ENCODE results near the gene NTMT2.

NTMT2 gene

GRCh38 chr1:170162459-170163246 is 16.9 kb downstream of the NTMT2 start:
- ChIA-PET POLR2A (no interaction called here), CTCF (interaction anchor here (0.7 kb wide), 2 partner anchors 15 to 179 kb away, joined by 3 read pairs; no protein-coding TSS in a partner anchor)
- TF ChIP-seq, protein P1, sequence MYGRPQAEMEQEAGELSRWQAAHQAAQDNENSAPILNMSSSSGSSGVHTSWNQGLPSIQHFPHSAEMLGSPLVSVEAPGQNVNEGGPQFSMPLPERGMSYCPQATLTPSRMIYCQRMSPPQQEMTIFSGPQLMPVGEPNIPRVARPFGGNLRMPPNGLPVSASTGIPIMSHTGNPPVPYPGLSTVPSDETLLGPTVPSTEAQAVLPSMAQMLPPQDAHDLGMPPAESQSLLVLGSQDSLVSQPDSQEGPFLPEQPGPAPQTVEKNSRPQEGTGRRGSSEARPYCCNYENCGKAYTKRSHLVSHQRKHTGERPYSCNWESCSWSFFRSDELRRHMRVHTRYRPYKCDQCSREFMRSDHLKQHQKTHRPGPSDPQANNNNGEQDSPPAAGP (tag by site-specific recombination; IDR thresholded peaks at IDR 0.05) = no peak
- TF ChIP-seq GLI4 (tag by site-specific recombination; IDR thresholded peaks at IDR 0.05) (no peak), ZNF175 (tag by site-specific recombination; IDR thresholded peaks at IDR 0.05) (no peak), ZBTB21 (tag by site-specific recombination; IDR thresholded peaks at IDR 0.05) (no peak), ZNF354C (tag by site-specific recombination; IDR thresholded peaks at IDR 0.05; ENCODE audit: borderline replicate concordance, low read depth) (no peak), IKZF3 (tag by site-specific recombination; IDR thresholded peaks at IDR 0.05) (no peak), ZNF571 (tag by site-specific recombination; IDR thresholded peaks at IDR 0.05) (no peak)
- TF ChIP-seq, protein P2, sequence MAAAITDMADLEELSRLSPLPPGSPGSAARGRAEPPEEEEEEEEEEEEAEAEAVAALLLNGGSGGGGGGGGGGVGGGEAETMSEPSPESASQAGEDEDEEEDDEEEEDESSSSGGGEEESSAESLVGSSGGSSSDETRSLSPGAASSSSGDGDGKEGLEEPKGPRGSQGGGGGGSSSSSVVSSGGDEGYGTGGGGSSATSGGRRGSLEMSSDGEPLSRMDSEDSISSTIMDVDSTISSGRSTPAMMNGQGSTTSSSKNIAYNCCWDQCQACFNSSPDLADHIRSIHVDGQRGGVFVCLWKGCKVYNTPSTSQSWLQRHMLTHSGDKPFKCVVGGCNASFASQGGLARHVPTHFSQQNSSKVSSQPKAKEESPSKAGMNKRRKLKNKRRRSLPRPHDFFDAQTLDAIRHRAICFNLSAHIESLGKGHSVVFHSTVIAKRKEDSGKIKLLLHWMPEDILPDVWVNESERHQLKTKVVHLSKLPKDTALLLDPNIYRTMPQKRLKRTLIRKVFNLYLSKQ (tag by site-specific recombination; IDR thresholded peaks at IDR 0.05; ENCODE audit: borderline replicate concordance) = no peak

GRCh38 chr1:170164103-170164763 is 18.5 kb downstream of the NTMT2 start:
- Histone ChIP-seq H3K9me3 (ENCODE audit: control insufficient read depth, insufficient read depth, low read depth, low read length) (no peaks in the 10 kb centered on the region; the same call in 1 of the 2 replicates), H3K4me3 (ENCODE audit: low read depth, low read length) (no peak overlapping the region), H3K36me3 (ENCODE audit: control insufficient read depth in 2 of 2, insufficient read depth in 1 of 2, low read length in 2 of 2) (no peaks in the 10 kb centered on the region), H3K27ac (ENCODE audit: extremely low read depth, low read depth, low read length) (no peak overlapping the region), H3K4me1 (ENCODE audit: control insufficient read depth, insufficient read depth, low read length) (peaks cover 8% of the 10 kb centered on the region; the same call in 1 of the 2 replicates)
- POLR2A ChIA-PET = no interaction called here
- TF ChIP-seq ZNF776 (tag by site-specific recombination; IDR thresholded peaks at IDR 0.05; ENCODE audit: borderline replicate concordance) (no peak), ZNF169 (tag by site-specific recombination; IDR thresholded peaks at IDR 0.05) (no peak), ZNF202 (tag by site-specific recombination; IDR thresholded peaks at IDR 0.05; ENCODE audit: borderline replicate concordance) (no peak), MZF1 (tag by site-specific recombination; IDR thresholded peaks at IDR 0.05; ENCODE audit: borderline replicate concordance) (no peak), ZNF391 (tag by site-specific recombination; IDR thresholded peaks at IDR 0.05; ENCODE audit: borderline replicate concordance, low read depth) (no peak), KLF16 (tag by site-specific recombination; IDR thresholded peaks at IDR 0.05) (no peak), ZFP41 (tag by site-specific recombination; IDR thresholded peaks at IDR 0.05; ENCODE audit: borderline replicate concordance) (no peak), ZNF133 (tag by site-specific recombination; IDR thresholded peaks at IDR 0.05) (no peak), ZNF239 (tag by site-specific recombination; IDR thresholded peaks at IDR 0.05) (no peak), SP7 (tag by site-specific recombination; IDR thresholded peaks at IDR 0.05) (no peak), ZFHX2 (tag by site-specific recombination; conservative IDR thresholded peaks at IDR 0.05) (no peak), GLIS2 (tag by site-specific recombination; IDR thresholded peaks at IDR 0.05) (no peak), ZNF548 (tag by site-specific recombination; IDR thresholded peaks at IDR 0.05) (no peak), ZNF112 (tag by site-specific recombination; IDR thresholded peaks at IDR 0.05) (no peak), ZNF560 (tag by site-specific recombination; IDR thresholded peaks at IDR 0.05; ENCODE audit: borderline replicate concordance) (no peak)
- TF ChIP-seq, protein P3, sequence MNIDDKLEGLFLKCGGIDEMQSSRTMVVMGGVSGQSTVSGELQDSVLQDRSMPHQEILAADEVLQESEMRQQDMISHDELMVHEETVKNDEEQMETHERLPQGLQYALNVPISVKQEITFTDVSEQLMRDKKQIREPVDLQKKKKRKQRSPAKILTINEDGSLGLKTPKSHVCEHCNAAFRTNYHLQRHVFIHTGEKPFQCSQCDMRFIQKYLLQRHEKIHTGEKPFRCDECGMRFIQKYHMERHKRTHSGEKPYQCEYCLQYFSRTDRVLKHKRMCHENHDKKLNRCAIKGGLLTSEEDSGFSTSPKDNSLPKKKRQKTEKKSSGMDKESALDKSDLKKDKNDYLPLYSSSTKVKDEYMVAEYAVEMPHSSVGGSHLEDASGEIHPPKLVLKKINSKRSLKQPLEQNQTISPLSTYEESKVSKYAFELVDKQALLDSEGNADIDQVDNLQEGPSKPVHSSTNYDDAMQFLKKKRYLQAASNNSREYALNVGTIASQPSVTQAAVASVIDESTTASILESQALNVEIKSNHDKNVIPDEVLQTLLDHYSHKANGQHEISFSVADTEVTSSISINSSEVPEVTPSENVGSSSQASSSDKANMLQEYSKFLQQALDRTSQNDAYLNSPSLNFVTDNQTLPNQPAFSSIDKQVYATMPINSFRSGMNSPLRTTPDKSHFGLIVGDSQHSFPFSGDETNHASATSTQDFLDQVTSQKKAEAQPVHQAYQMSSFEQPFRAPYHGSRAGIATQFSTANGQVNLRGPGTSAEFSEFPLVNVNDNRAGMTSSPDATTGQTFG (tag by site-specific recombination; IDR thresholded peaks at IDR 0.05; ENCODE audit: borderline replicate concordance) = no peak
- TF ChIP-seq, protein P4, sequence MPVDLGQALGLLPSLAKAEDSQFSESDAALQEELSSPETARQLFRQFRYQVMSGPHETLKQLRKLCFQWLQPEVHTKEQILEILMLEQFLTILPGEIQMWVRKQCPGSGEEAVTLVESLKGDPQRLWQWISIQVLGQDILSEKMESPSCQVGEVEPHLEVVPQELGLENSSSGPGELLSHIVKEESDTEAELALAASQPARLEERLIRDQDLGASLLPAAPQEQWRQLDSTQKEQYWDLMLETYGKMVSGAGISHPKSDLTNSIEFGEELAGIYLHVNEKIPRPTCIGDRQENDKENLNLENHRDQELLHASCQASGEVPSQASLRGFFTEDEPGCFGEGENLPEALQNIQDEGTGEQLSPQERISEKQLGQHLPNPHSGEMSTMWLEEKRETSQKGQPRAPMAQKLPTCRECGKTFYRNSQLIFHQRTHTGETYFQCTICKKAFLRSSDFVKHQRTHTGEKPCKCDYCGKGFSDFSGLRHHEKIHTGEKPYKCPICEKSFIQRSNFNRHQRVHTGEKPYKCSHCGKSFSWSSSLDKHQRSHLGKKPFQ (tag by site-specific recombination; IDR thresholded peaks at IDR 0.05) = no peak
- TF ChIP-seq, protein P5, sequence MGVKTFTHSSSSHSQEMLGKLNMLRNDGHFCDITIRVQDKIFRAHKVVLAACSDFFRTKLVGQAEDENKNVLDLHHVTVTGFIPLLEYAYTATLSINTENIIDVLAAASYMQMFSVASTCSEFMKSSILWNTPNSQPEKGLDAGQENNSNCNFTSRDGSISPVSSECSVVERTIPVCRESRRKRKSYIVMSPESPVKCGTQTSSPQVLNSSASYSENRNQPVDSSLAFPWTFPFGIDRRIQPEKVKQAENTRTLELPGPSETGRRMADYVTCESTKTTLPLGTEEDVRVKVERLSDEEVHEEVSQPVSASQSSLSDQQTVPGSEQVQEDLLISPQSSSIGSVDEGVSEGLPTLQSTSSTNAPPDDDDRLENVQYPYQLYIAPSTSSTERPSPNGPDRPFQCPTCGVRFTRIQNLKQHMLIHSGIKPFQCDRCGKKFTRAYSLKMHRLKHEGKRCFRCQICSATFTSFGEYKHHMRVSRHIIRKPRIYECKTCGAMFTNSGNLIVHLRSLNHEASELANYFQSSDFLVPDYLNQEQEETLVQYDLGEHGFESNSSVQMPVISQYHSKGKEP (tag by site-specific recombination; IDR thresholded peaks at IDR 0.05) = no peak
- CTCF ChIA-PET = no interaction called here

More at GRCh38 chr1:170162459-170163246, 16.9 kb downstream of the NTMT2 start:
- Histone ChIP-seq H3K27ac (ENCODE audit: extremely low read depth, low read depth, low read length) (no peak overlapping the region), H3K4me3 (ENCODE audit: low read depth, low read length) (no peak overlapping the region), H3K9me3 (ENCODE audit: control insufficient read depth, insufficient read depth, low read depth, low read length) (no peaks in the 10 kb centered on the region; the same call in 1 of the 2 replicates), H3K36me3 (ENCODE audit: control insufficient read depth in 2 of 2, insufficient read depth in 1 of 2, low read length in 2 of 2) (no peaks in the 10 kb centered on the region), H3K4me1 (ENCODE audit: control insufficient read depth, insufficient read depth, low read length) (peaks cover 4% of the 10 kb centered on the region; the same call in 1 of the 2 replicates)
